CD14-positive monocyte (primary cell): Measurements from ENCODE around the gene FNBP1L. TPM values are rescaled to one million over a fixed set of nuclear protein-coding genes. Genes with fewer than 3 reads are reported as not detected.

Experiments used
- DNase-seq, 3 donors: peaks; one replicate each; pipeline ENCODE4 v3.0.0-alpha.2; 2011 to 2022
- H2AFZ ChIP-seq: 2 replicates; pipeline ENCODE4 v1.6.0; 2012; ENCODE audit warnings: mild to moderate bottlenecking, low read depth, low read length, inconsistent platforms; ENCODE audit not compliant: insufficient read depth, poor library complexity, severe bottlenecking
- H3K27ac ChIP-seq, 2 donors: 1 replicate in 1 of 2; 2 replicates in 1 of 2; pipeline ENCODE4 v1.5.1; 2012 to 2013; ENCODE audit warnings: low read length in 2 of 2, control low read depth in 1 of 2, inconsistent platforms in 1 of 2, low read depth in 1 of 2, mild to moderate bottlenecking in 1 of 2
- H3K27me3 ChIP-seq, 2 donors: one replicate each; pipeline versions ENCODE4 v1.6.0 to v1.6.1; 2011 to 2013; ENCODE audit warnings: low read length in 2 of 2; ENCODE audit not compliant: control insufficient read depth in 2 of 2, insufficient read depth in 2 of 2
- H3K36me3 ChIP-seq, 2 donors: replicated peaks in 1 of 2; 1 replicate in 1 of 2; 2 replicates in 1 of 2; pipeline versions ENCODE4 v1.5.1 to v1.6.1; 2012 to 2013; ENCODE audit warnings: low read length in 2 of 2, control low read depth in 1 of 2, inconsistent platforms in 1 of 2, mild to moderate bottlenecking in 1 of 2; ENCODE audit not compliant: insufficient read depth in 2 of 2, control insufficient read depth in 1 of 2
- H3K4me1 ChIP-seq, 2 donors: 1 replicate in 1 of 2; 2 replicates in 1 of 2; pipeline versions ENCODE4 v1.5.1 to v1.6.1; 2012 to 2013; ENCODE audit warnings: low read length in 2 of 2, control low read depth in 1 of 2, inconsistent platforms in 1 of 2, mild to moderate bottlenecking in 1 of 2, moderate library complexity in 1 of 2; ENCODE audit not compliant: insufficient read depth in 2 of 2, control insufficient read depth in 1 of 2
- H3K4me2 ChIP-seq: replicated peaks from 2 replicates; pipeline ENCODE3; 2012; ENCODE audit warnings: low read length, moderate library complexity, mild to moderate bottlenecking; ENCODE audit not compliant: poor library complexity, severe bottlenecking; ENCODE audit errors: extremely low read depth
- H3K4me3 ChIP-seq, 3 experiments: fragments of 200-600 bp in 1 of 3; sonication (generic) in 1 of 3; replicated peaks in 1 of 3; 1 replicate in 2 of 3; 2 replicates in 1 of 3; pipeline ENCODE4 v1.5.1; 2011 to 2013; ENCODE audit warnings: low read length in 3 of 3, mild to moderate bottlenecking in 3 of 3, control low read depth in 2 of 3, low read depth in 2 of 3, inconsistent platforms in 1 of 3, moderate library complexity in 1 of 3
- H3K79me2 ChIP-seq: 2 replicates; pipeline ENCODE4 v1.6.0; 2012; ENCODE audit warnings: mild to moderate bottlenecking, control low read depth, inconsistent platforms, low read length, moderate library complexity; ENCODE audit not compliant: insufficient read depth
- H3K9ac ChIP-seq: 2 replicates; pipeline ENCODE4 v1.6.0; 2017; ENCODE audit warnings: low read length, mild to moderate bottlenecking; ENCODE audit not compliant: insufficient read depth, poor library complexity, severe bottlenecking
- H3K9me3 ChIP-seq, 2 donors: replicated peaks in 1 of 2; 1 replicate in 1 of 2; 2 replicates in 1 of 2; pipeline versions ENCODE4 v1.5.1 to v1.6.1; 2012 to 2013; ENCODE audit warnings: low read length in 2 of 2, control low read depth in 1 of 2; ENCODE audit not compliant: control insufficient read depth in 1 of 2, insufficient read depth in 1 of 2
- H4K20me1 ChIP-seq: 2 replicates; pipeline ENCODE4 v1.6.0; 2012; ENCODE audit warnings: mild to moderate bottlenecking, low read length, control low read depth, moderate library complexity; ENCODE audit not compliant: insufficient read depth
- H3K27ac Mint-ChIP-seq, 7 donors: one replicate each; pipeline ENCODE4 v1.8.0; 2020; ENCODE audit warnings: mild to moderate bottlenecking in 7 of 7, mixed read lengths in 7 of 7, moderate library complexity in 6 of 7, inconsistent platforms in 2 of 7
- H3K27me3 Mint-ChIP-seq, 3 donors: one replicate each; pipeline ENCODE4 v1.8.0; 2021 to 2022; ENCODE audit warnings: low read depth in 3 of 3, mild to moderate bottlenecking in 3 of 3, mixed read lengths in 3 of 3, moderate library complexity in 3 of 3, inconsistent platforms in 1 of 3
- H3K36me3 Mint-ChIP-seq, 2 donors: one replicate each; pipeline ENCODE4 v1.8.0; 2020; ENCODE audit warnings: mixed read lengths in 2 of 2, inconsistent platforms in 1 of 2, mild to moderate bottlenecking in 1 of 2
- H3K4me1 Mint-ChIP-seq: one replicate; pipeline ENCODE4 v1.8.0; 2020; ENCODE audit warnings: mild to moderate bottlenecking, mixed read lengths
- H3K4me3 Mint-ChIP-seq, 2 donors: one replicate each; pipeline ENCODE4 v1.8.0; 2020; ENCODE audit warnings: mild to moderate bottlenecking in 2 of 2, mixed read lengths in 2 of 2, moderate library complexity in 1 of 2
- H3K9me3 Mint-ChIP-seq, 7 donors: one replicate each; pipeline ENCODE4 v1.8.0; 2020 to 2022; ENCODE audit warnings: mixed read lengths in 7 of 7, mild to moderate bottlenecking in 6 of 7, moderate library complexity in 6 of 7, inconsistent platforms in 2 of 7
- CTCF ChIP-seq: fragments of 200-600 bp; IDR thresholded peaks from one replicate; pipeline ENCODE4 v1.8.0; 2022; ENCODE audit warnings: antibody characterized with exemption, mild to moderate bottlenecking
- intact Hi-C, 2 donors: fragments of 100-400 bp; cut with micrococcal nuclease; formaldehyde crosslinking; loops; one replicate each; pipeline versions ENCODE4 v1.15.0 to v1.15.1; 2023
- polyA plus RNA-seq, 3 donors: library from polyadenylated mRNA; depleted of rRNA in 1 of 3; unstranded in 2 of 3; stranded (reverse) in 1 of 3; fragments of 300-500 nt in 2 of 3; fragments of >200 nt in 1 of 3; fragmentation: Illumina TruSeq in 2 of 3; gene quantifications; 1 replicate in 2 of 3; 2 replicates in 1 of 3; pipeline ENCODE4 v1.2.3, GENCODE V29; 2012 to 2021

FNBP1L gene
- polyA plus RNA-seq, 3 donors = 0.15 to 0.32 (median 0.28) TPM

DNA sequence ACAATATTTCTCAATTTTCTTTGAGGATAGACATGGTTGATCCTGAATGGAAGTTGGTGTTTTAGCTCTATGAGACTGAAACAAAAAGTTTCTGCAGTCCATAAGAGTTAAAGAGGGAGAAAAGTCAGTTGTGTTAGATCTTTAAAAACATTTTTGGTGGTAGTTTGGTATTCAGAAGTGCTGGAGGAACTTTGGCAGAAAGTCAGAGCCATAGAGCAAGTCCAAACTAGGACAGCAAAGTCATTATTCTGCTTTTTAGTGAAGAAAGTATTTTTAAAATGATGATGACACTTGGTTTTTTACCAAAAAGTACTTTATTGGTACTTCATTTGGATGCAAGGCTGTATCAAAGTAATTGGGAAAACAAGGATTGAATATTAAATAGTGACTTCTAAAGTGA is 41.8 kb downstream of the FNBP1L start:
- H3K27ac Mint-ChIP-seq = no peak overlapping the region

DNA sequence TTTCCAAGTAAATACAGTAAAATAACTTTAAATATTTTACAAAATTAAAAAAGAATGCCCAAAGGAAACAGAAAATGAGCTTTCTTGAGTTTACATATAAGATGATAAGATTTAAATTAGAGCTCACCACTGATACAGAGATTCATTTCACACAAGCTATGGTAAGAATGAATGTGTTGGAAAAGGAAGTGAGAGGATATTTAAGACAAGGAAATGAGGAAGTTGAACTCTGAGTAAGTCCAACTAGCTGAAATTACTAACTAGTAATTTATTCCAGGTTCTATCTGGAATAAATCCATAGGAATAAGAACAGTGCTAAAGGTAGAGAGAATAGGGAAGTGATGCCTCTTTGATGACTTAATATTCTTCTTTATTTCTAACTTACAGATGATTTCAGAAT is 42.4 kb downstream of the FNBP1L start:
- Histone ChIP-seq H4K20me1 (no peaks in the 10 kb centered on the region), H2AFZ (no peak overlapping the region), H3K36me3 (no peaks in the 10 kb centered on the region), H3K4me1 (peaks cover 0 to 7% of the 10 kb centered on the region in 2 donors), H3K27ac (no peak overlapping the region), H3K27me3 (no peaks in the 10 kb centered on the region), H3K4me3 (no peak overlapping the region), H3K9ac (no peak overlapping the region), H3K9me3 (peaks cover 0 to 2% of the 10 kb centered on the region in 2 donors), H3K79me2 (no peaks in the 10 kb centered on the region), H3K4me2 (no peak overlapping the region)
- H3K4me3 Mint-ChIP-seq = no peak overlapping the region
- peaks cover 2 to 9% (median 6%) of the 10 kb centered on the region in 7 donors for H3K9me3 Mint-ChIP-seq
- peak in 2 of 3 donors; percentile 4 to 7 for DNase-seq
- H3K4me1 Mint-ChIP-seq = peaks cover 4% of the 10 kb centered on the region
- TF ChIP-seq CTCF = no peak
- no peaks in the 10 kb centered on the region for H3K27me3 Mint-ChIP-seq
- intact Hi-C loops = no loop called here
- H3K27ac Mint-ChIP-seq = no peak overlapping the region
- H3K36me3 Mint-ChIP-seq = peaks cover 0 to 3% of the 10 kb centered on the region in 2 donors

More for the DNA sequence above, 41.8 kb downstream of the FNBP1L start:
- Histone ChIP-seq H3K27me3 (no peaks in the 10 kb centered on the region), H2AFZ (no peak overlapping the region), H3K4me1 (peaks cover 0 to 7% of the 10 kb centered on the region in 2 donors), H3K27ac (no peak overlapping the region), H3K36me3 (no peaks in the 10 kb centered on the region), H3K79me2 (no peaks in the 10 kb centered on the region), H3K9me3 (peaks cover 0 to 2% of the 10 kb centered on the region in 2 donors), H4K20me1 (no peaks in the 10 kb centered on the region), H3K4me2 (no peak overlapping the region), H3K9ac (no peak overlapping the region), H3K4me3 (no peak overlapping the region)
- Mint-ChIP-seq H3K36me3 (peaks cover 0 to 2% of the 10 kb centered on the region in 2 donors), H3K4me1 (peaks cover 4% of the 10 kb centered on the region), H3K9me3 (peaks cover 2 to 7% (median 4%) of the 10 kb centered on the region in 7 donors), H3K27me3 (no peaks in the 10 kb centered on the region), H3K4me3 (no peak overlapping the region)
- no peak for TF ChIP-seq CTCF
- intact Hi-C loops = no loop called here
- no peak for DNase-seq
